Subcutaneous adipose tissue (tissue), 4 donors: ENCODE measurements around the gene STARD7. TPM values are rescaled to one million over a fixed set of nuclear protein-coding genes. Genes with fewer than 3 reads are reported as not detected.

ENCODE experiments used
- total RNA-seq, 4 donors: library from RNA; depleted of rRNA; stranded (reverse); fragments of >200 nt; gene quantifications; one replicate each; pipeline ENCODE4 v1.1.0, GENCODE V29; 2016
- TF ChIP-seq, protein P1 (sequence below): fragments of 450-650 bp; IDR thresholded peaks from one replicate; pipeline ENCODE4 v1.5.1; 2016; ENCODE audit warnings: low read depth, mild to moderate bottlenecking, control low read depth, antibody characterized with exemption, moderate library complexity

The STARD7 gene
- total RNA-seq, 4 donors from 2014 or later = 96.7 to 184 (median 127) TPM

DNA sequence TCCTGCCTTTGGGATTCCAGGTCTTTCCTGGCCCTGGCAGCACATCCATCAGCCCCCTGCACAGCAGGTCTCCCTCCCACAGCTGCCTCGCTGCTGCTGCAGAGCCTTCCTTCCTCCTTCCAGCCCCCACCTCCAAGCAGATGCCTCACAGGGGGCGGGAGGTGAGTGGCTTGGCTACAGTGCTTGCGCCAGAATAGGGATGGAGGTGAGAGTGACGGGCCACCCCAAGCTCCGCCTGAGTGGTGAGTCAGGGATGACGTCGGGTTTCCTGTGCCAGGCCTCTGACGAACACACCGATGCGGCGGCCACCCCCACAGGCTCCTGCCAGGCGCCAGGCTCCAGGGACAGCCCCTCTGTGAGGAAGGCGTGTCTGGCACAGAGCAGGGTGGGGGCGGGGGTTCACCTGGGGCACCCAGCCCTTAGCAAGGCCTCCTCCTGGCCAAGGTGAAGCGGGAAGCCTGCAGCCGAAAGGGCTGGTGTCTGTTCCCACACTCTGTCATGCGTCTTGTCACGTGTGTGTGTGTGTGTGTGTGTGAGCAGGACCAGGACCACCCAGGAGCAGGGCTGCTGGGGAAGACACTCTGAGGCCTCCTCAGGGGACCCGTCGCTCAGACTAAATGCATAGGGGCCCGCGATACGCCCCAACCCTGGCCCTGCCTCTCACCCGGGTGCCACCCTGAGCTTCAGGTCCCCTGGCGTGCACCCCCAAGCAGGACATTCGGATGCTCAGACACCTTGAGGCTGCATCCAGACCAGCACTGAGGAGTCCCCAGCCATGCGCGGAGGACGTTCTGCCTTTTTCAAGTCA, 60.0 kb downstream of the STARD7 start:
- TF ChIP-seq, protein P1, sequence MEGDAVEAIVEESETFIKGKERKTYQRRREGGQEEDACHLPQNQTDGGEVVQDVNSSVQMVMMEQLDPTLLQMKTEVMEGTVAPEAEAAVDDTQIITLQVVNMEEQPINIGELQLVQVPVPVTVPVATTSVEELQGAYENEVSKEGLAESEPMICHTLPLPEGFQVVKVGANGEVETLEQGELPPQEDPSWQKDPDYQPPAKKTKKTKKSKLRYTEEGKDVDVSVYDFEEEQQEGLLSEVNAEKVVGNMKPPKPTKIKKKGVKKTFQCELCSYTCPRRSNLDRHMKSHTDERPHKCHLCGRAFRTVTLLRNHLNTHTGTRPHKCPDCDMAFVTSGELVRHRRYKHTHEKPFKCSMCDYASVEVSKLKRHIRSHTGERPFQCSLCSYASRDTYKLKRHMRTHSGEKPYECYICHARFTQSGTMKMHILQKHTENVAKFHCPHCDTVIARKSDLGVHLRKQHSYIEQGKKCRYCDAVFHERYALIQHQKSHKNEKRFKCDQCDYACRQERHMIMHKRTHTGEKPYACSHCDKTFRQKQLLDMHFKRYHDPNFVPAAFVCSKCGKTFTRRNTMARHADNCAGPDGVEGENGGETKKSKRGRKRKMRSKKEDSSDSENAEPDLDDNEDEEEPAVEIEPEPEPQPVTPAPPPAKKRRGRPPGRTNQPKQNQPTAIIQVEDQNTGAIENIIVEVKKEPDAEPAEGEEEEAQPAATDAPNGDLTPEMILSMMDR = no peak

DNA sequence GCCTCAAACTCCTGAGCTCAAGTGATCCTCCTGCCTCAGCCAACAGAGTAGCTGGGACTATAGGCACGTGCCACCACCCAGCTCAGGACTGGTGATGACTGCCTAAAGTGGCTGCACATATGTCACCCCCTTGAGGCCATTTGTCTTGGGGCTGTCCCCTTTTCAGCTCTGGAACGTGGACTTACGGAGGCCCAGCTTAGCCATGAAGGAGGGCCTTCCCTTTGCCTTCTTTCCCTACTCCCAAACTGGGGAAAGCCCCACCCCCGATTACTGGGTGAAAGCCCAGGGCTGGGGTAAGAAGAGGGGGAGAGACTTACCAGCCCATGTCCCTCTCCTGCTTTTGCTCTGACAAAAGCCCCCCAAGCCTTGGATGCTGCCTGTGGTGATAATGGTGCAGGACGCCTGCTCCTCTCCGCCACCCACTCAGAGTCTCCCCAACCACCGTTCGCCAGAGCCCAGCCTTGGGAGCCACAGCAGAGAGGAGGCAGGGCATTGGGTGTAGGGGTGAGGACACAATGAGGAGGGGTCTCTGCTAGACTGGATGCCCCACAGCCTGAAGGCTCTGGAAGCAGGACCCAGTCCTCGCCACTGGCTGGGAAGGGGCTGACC, 60.9 kb downstream of the STARD7 start:
- TF ChIP-seq, protein P1 = no peak

DNA sequence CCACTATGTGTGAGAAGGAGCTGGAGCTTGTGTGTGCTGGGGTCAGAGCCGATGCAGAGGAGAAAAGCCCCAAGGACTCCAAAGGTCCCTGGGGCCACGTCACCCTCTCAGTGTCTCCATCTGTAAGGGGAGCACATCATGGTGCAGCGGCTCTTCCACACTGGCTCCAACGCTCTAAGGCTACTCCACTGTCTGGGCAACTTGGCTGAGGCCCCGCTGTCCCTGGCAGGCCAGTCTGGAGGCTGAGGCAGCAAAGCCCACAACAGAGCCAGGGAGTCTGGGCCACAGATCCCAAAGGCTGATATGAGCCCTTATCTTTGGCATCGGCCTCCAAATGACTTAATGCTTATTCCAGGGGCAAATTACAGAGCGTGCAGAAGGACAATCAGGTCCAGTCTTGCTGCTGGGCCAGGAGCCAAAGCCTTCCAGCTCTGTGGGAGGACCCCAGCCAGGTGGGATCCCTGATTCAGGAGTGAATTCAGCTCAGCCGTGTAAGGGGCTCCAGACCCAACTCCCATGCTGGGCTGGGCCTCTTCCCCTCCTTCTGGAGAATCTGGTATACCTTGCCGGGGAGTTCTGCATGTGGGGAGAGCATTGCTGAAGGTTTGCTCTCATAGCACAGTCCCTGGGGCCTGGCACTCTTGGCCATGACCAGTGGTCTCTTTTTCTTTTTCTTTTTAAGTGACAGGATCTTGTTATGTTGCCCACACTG, 61.6 kb downstream of the STARD7 start:
- TF ChIP-seq, protein P1 = no peak

DNA sequence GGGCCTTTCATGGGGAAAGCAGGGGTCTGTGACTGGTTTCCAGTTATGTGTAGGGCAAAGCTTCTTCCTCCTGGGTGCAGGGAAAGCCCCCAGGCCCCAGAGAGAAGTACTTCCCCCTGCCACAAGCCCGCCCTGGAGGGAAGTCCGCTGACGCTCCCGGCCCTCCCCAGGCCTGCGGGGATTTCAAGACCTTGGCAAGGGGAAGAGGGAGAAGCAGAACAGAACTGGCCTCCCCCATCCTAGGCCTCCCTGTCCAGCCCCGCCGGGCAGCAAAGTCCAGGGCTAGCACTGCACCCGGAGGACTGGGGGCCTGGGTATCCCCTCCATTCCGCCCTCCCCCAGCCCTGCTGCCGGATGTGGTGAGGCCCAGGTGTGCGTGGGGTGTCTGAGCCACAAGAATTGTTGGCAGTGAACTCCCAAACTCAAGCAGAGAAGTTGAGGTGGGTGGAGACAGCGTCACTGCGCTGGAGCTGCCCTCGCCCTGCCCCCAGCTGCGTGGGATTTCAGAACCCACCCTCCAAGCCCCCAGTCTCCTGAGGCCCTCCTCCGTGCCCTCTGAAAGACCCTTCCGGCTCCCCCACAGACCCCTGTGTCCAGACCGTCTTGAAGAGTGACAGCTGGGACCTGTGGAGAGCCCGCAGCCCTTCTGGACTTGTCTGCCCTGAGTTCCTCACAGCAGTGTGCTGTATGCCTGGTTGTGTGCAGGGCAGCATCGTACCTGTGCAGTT, 62.3 kb downstream of the STARD7 start:
- TF ChIP-seq, protein P1 = no peak

DNA sequence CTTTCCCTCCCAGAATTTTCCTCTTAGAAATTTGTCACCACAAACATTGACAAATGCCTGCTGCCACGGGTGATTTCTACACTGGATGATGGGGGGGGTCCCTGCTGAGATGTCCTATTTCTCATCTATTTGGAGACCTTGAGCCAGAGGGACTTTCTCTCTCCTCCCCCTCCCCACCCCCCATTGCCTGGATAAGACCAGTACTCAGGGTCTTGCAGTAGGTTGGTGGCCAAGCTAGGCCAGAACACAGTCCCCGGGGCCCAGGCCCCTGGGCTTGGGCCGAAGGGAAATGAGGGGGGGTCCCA, 62.8 kb downstream of the STARD7 start:
- TF ChIP-seq, protein P1 = no peak

DNA sequence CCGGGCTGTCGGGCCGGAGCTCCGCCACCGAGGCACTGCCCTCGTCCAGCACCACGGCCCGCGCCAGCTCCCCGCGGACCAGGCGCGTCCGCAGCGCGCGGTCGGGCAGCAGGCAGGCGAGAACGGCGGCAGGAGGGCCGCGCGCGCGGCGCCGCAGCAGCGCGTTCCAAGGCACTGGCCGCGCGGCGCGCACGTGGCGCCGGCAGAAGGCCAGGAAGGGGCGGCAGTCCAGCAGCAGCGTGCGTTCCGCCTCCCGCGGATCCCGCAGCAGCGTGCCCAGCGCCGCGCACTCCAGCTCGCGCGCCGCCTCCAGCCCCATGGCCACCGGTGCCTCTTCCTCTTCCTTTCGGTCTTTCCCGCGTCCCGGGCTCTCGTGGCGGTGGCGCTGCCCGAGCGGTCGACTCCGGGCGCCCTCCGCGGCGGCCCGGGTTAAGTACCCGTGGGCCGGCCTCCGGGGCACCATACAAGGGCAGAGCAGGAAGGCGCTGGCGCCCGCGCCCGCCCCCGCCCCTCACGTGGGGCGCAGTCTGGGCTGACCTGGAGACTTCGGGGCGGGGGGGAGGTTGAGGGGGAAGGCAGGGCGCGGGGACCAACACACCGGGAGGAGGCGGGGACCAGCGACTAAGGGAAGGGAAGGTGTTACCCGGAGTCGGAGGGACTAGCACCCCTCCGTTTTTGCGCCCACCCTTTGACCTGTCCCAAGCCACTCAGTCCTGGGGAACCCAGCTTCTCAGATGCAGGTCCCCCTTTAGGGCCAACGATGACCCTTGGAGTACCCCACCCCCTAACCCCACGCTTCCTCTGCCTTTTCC, 63.4 kb downstream of the STARD7 start, which contains the start of gene DUSP2:
TSS of gene DUSP2 (minus strand) at position 405 of the 812 bp plus-strand sequence. CDS start at position 319, 86 bp downstream.
- TF ChIP-seq, protein P1 = no peak
